ENCODE measurements around the gene ARL4A.
A peak's percentile ranks its signal among the peaks of the same experiment; 100 is the strongest.
"Not testable (repeated sequence)": the region's sequence is repeated elsewhere in the genome, so short reads cannot be mapped to it uniquely, and the experiment has no call there.

The ARL4A gene

DNA sequence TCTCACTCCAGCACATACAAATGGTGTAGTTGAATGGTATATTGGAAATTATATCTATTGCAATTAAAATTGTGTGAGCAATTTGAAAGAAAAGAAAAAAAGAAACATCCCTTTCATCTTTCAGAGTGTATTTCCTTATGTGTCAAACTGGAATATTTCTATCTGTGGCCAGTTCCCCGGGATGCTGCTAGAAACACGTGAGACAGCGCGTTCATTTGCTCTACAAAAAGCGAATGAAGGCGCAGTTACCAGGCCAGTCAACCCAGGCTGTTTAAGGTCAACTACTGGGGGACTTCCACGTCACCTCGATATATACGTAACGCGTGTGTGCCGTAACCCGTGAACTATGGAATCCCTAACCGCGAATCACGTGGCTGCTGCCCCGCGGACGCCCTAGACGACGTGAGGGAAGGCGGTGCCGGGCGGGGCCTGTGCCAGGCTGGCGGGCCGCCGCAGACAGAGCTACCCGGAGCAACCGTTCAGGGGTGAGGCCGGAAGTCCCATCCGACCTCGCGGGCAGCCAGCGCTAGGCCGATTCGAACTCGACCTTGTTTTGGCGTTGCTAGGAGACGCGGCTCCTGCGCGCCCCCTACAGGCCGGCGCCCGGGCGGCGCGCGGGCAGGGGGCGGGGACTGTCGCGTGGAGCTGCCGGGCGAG is 1.1 kb upstream of the ARL4A start:
- Histone ChIP-seq H3K4me3 (ENCODE audit: low read depth, low read length) (peak overlapping the region; percentile 93), H4K8ac (ENCODE audit: low read depth, low read length) (peak overlapping the region; percentile 93), H3K14ac (ENCODE audit: low read length) (peak overlapping the region; percentile 92), H3K79me1 (ENCODE audit: low read length) (peaks cover 7% of the 10 kb centered on the region), H4K12ac (ENCODE audit: low read depth, low read length) (peak overlapping the region; percentile 93), H2BK12ac (ENCODE audit: low read length) (peak overlapping the region; percentile 29), H3K9me3 (ENCODE audit: insufficient read depth, low read depth, low read length) (no peaks in the 10 kb centered on the region), H4K91ac (ENCODE audit: low read depth, low read length) (peak overlapping the region; percentile 68), H3K23ac (ENCODE audit: low read length) (no peak overlapping the region), H3K9ac (ENCODE audit: low read length) (peak overlapping the region; percentile 50), H3K4me2 (ENCODE audit: low read length) (peak overlapping the region; percentile 67), H2BK120ac (ENCODE audit: insufficient read depth, low read length, poor library complexity) (peak overlapping the region; percentile 77), H2BK5ac (ENCODE audit: low read depth, low read length, poor library complexity) (peak overlapping the region; percentile 0), H3K36me3 (ENCODE audit: control insufficient read depth in 1 of 2, insufficient read depth in 2 of 2, low read length in 2 of 2) (no peaks in the 10 kb centered on the region), H3K27ac (ENCODE audit: low read depth, low read length) (peak overlapping the region; percentile 60), H2AFZ (ENCODE audit: insufficient read depth, low read length, poor library complexity) (peak overlapping the region; percentile 89), H3K79me2 (ENCODE audit: control insufficient read depth, insufficient read depth, low read length, poor library complexity) (peaks cover 2% of the 10 kb centered on the region), H3K27me3 (ENCODE audit: insufficient read depth, low read length) (no peaks in the 10 kb centered on the region), H3K4me1 (ENCODE audit: control insufficient read depth in 1 of 2, insufficient read depth in 2 of 2, low read length in 2 of 2) (peaks cover 3 to 4% of the 10 kb centered on the region in 2 experiments), H3K18ac (ENCODE audit: low read length) (peak overlapping the region; percentile 91), H3K4ac (ENCODE audit: low read depth, low read length) (peak overlapping the region; percentile 44), H2AK5ac (ENCODE audit: low read length) (no peak overlapping the region)
- no CpG with 5 or more reads among the region's 54 CpGs for WGBS (ENCODE audit: extremely low coverage, insufficient coverage, insufficient read length)
- DNase-seq: peak; percentile 99

DNA sequence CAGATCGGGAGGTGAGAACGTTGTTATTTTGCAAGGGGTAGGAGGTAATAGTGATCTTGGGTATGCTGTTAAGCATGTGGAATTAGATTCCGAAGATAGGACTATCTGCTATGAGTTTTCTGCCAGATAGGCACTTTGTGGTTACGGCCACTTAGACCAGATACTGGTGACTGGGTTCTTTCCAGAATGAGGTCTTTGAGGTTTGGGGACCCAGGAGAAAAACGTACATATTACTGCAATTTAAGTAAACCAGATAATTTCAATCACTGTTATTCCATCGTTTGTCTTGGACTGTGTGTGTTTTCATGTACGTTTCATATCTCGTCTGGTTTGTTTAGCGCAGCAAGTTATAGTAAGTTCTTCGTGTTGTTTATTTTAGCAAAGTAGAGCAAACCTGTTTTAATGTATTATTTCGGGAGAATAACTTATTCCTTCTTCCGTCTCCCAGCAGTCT is 312 bp downstream of the ARL4A start:
- H3K4me1 ChIP-seq (ENCODE audit: control insufficient read depth in 1 of 2, insufficient read depth in 2 of 2, low read length in 2 of 2): peaks cover 3 to 4% of the 10 kb centered on the region in 2 experiments
- no peak overlapping the region for H2BK12ac ChIP-seq (ENCODE audit: low read length)
- H3K4me2 ChIP-seq (ENCODE audit: low read length): peak overlapping the region; percentile 67
- peak overlapping the region; percentile 60 for H3K4me3 ChIP-seq (ENCODE audit: low read depth, low read length)
- H3K27ac ChIP-seq (ENCODE audit: low read depth, low read length): no peak overlapping the region
- H3K23ac ChIP-seq (ENCODE audit: low read length): no peak overlapping the region
- peak overlapping the region; percentile 0 for H3K9ac ChIP-seq (ENCODE audit: low read length)
- H4K12ac ChIP-seq (ENCODE audit: low read depth, low read length): no peak overlapping the region
- DNase-seq: no peak
- H3K14ac ChIP-seq (ENCODE audit: low read length): no peak overlapping the region
- no peak overlapping the region for H2AK5ac ChIP-seq (ENCODE audit: low read length)
- H2BK5ac ChIP-seq (ENCODE audit: low read depth, low read length, poor library complexity): no peak overlapping the region
- H3K79me2 ChIP-seq (ENCODE audit: control insufficient read depth, insufficient read depth, low read length, poor library complexity): peaks cover 2% of the 10 kb centered on the region
- no peak overlapping the region for H4K8ac ChIP-seq (ENCODE audit: low read depth, low read length)
- H2AFZ ChIP-seq (ENCODE audit: insufficient read depth, low read length, poor library complexity): no peak overlapping the region
- no peak overlapping the region for H4K91ac ChIP-seq (ENCODE audit: low read depth, low read length)
- H2BK120ac ChIP-seq (ENCODE audit: insufficient read depth, low read length, poor library complexity): no peak overlapping the region
- H3K36me3 ChIP-seq (ENCODE audit: control insufficient read depth in 1 of 2, insufficient read depth in 2 of 2, low read length in 2 of 2): no peaks in the 10 kb centered on the region
- no peaks in the 10 kb centered on the region for H3K9me3 ChIP-seq (ENCODE audit: insufficient read depth, low read depth, low read length)
- no peaks in the 10 kb centered on the region for H3K27me3 ChIP-seq (ENCODE audit: insufficient read depth, low read length)
- no CpG with 5 or more reads among the region's 12 CpGs for whole genome bisulfite sequencing (ENCODE audit: extremely low coverage, insufficient coverage, insufficient read length)
- H3K4ac ChIP-seq (ENCODE audit: low read depth, low read length): no peak overlapping the region
- peaks cover 7% of the 10 kb centered on the region for H3K79me1 ChIP-seq (ENCODE audit: low read length)
- H3K18ac ChIP-seq (ENCODE audit: low read length): no peak overlapping the region

DNA sequence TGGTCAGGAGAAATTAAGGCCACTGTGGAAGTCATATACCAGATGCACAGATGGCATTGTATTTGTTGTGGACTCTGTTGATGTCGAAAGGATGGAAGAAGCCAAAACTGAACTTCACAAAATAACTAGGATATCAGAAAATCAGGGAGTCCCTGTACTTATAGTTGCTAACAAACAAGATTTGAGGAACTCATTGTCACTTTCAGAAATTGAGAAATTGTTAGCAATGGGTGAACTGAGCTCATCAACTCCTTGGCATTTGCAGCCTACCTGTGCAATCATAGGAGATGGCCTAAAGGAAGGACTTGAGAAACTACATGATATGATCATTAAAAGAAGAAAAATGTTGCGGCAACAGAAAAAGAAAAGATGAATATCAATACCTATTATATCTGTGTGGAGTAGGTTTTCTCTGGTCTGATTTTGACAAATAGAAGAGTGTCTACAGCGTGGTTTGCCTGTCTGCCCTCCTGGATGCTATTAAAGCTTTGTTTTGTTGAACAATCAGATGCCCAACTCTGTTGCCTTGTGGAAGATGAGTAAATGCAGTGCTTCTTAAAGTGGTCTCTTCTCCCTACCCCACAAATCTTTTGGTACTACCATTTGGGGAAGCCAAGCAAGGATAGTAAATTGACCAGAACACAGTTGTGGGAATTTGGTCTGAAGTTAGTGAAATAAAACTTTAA is 1.2 kb downstream of the ARL4A start:
- not testable (repeated sequence) for H4K8ac ChIP-seq (ENCODE audit: low read depth, low read length); H3K14ac ChIP-seq (ENCODE audit: low read length); DNase-seq; H3K4ac ChIP-seq (ENCODE audit: low read depth, low read length); H3K23ac ChIP-seq (ENCODE audit: low read length); H2BK120ac ChIP-seq (ENCODE audit: insufficient read depth, low read length, poor library complexity); H3K27me3 ChIP-seq (ENCODE audit: insufficient read depth, low read length); H3K79me1 ChIP-seq (ENCODE audit: low read length); H2BK5ac ChIP-seq (ENCODE audit: low read depth, low read length, poor library complexity); H3K4me2 ChIP-seq (ENCODE audit: low read length); H3K9me3 ChIP-seq (ENCODE audit: insufficient read depth, low read depth, low read length); H3K18ac ChIP-seq (ENCODE audit: low read length); H4K12ac ChIP-seq (ENCODE audit: low read depth, low read length); H3K79me2 ChIP-seq (ENCODE audit: control insufficient read depth, insufficient read depth, low read length, poor library complexity); H3K4me1 ChIP-seq (ENCODE audit: control insufficient read depth in 1 of 2, insufficient read depth in 2 of 2, low read length in 2 of 2); H2BK12ac ChIP-seq (ENCODE audit: low read length); H3K36me3 ChIP-seq (ENCODE audit: control insufficient read depth in 1 of 2, insufficient read depth in 2 of 2, low read length in 2 of 2); H2AFZ ChIP-seq (ENCODE audit: insufficient read depth, low read length, poor library complexity); H3K27ac ChIP-seq (ENCODE audit: low read depth, low read length); H2AK5ac ChIP-seq (ENCODE audit: low read length); H4K91ac ChIP-seq (ENCODE audit: low read depth, low read length); H3K4me3 ChIP-seq (ENCODE audit: low read depth, low read length); H3K9ac ChIP-seq (ENCODE audit: low read length)
- no CpG with 5 or more reads among the region's 3 CpGs for WGBS (ENCODE audit: extremely low coverage, insufficient coverage, insufficient read length)

DNA sequence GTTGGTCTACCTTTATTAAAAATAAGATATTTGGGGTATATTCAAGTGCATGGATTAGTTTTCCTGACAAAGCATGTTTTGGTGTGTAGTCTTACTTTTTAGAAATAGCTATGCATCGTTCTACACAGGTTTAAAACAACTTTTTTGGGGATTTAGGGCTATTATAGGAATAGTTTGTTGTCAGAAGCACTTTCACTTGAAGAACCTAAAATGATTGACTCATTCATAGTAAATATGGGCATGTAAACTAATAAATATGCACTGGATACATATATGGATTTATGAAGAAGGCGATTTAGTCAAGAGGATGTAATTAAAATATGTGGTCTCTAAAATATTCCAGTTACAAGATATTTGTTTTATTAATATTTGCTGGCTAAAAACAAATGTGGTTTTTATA is 2.0 kb downstream of the ARL4A start:
- no peak overlapping the region for H4K91ac ChIP-seq (ENCODE audit: low read depth, low read length)
- H4K8ac ChIP-seq (ENCODE audit: low read depth, low read length): no peak overlapping the region
- no peak overlapping the region for H3K4me2 ChIP-seq (ENCODE audit: low read length)
- H3K27me3 ChIP-seq (ENCODE audit: insufficient read depth, low read length): no peaks in the 10 kb centered on the region
- peaks cover 7% of the 10 kb centered on the region for H3K79me1 ChIP-seq (ENCODE audit: low read length)
- H4K12ac ChIP-seq (ENCODE audit: low read depth, low read length): no peak overlapping the region
- H3K14ac ChIP-seq (ENCODE audit: low read length): no peak overlapping the region
- H2AFZ ChIP-seq (ENCODE audit: insufficient read depth, low read length, poor library complexity): no peak overlapping the region
- no peak overlapping the region for H2BK12ac ChIP-seq (ENCODE audit: low read length)
- no peaks in the 10 kb centered on the region for H3K9me3 ChIP-seq (ENCODE audit: insufficient read depth, low read depth, low read length)
- H3K9ac ChIP-seq (ENCODE audit: low read length): no peak overlapping the region
- H3K36me3 ChIP-seq (ENCODE audit: control insufficient read depth in 1 of 2, insufficient read depth in 2 of 2, low read length in 2 of 2): no peaks in the 10 kb centered on the region
- H2BK120ac ChIP-seq (ENCODE audit: insufficient read depth, low read length, poor library complexity): no peak overlapping the region
- no peak overlapping the region for H2AK5ac ChIP-seq (ENCODE audit: low read length)
- peaks cover 3 to 4% of the 10 kb centered on the region in 2 experiments for H3K4me1 ChIP-seq (ENCODE audit: control insufficient read depth in 1 of 2, insufficient read depth in 2 of 2, low read length in 2 of 2)
- WGBS (ENCODE audit: extremely low coverage, insufficient coverage, insufficient read length): no CpG with 5 or more reads among the region's 2 CpGs
- no peak overlapping the region for H3K4me3 ChIP-seq (ENCODE audit: low read depth, low read length)
- H3K23ac ChIP-seq (ENCODE audit: low read length): no peak overlapping the region
- H3K4ac ChIP-seq (ENCODE audit: low read depth, low read length): no peak overlapping the region
- DNase-seq: no peak
- no peak overlapping the region for H3K27ac ChIP-seq (ENCODE audit: low read depth, low read length)
- H3K18ac ChIP-seq (ENCODE audit: low read length): no peak overlapping the region
- H2BK5ac ChIP-seq (ENCODE audit: low read depth, low read length, poor library complexity): no peak overlapping the region
- H3K79me2 ChIP-seq (ENCODE audit: control insufficient read depth, insufficient read depth, low read length, poor library complexity): peaks cover 2% of the 10 kb centered on the region
